OCI-LY1 (cell line): ENCODE data around the gene TPPP.

Experiments
- H2AFZ ChIP-seq: fragments of 200-600 bp; sonication (generic), shearing (Covaris generic); 2 replicates; pipeline ENCODE4 v1.6.0; 2014; ENCODE audit warnings: antibody characterized with exemption, mild to moderate bottlenecking, low read length
- H3F3A ChIP-seq: fragments of 200-600 bp; sonication (generic), shearing (Covaris generic); 2 replicates; pipeline ENCODE4 v1.6.0; 2014; ENCODE audit warnings: mild to moderate bottlenecking, antibody characterized with exemption, low read length, moderate library complexity; ENCODE audit not compliant: insufficient read depth
- H3K27ac ChIP-seq: fragments of 200-600 bp; sonication (generic); 2 replicates; pipeline ENCODE4 v1.5.1; 2014; ENCODE audit warnings: low read length, mixed run types, mild to moderate bottlenecking, low read depth; ENCODE audit not compliant: poor library complexity, severe bottlenecking
- H3K27me3 ChIP-seq: fragments of 200-600 bp; sonication (generic); 2 replicates; pipeline ENCODE4 v1.6.0; 2014; ENCODE audit warnings: antibody characterized with exemption, mild to moderate bottlenecking, low read length, moderate library complexity; ENCODE audit not compliant: insufficient read depth
- H3K36me3 ChIP-seq: fragments of 200-600 bp; sonication (generic); 2 replicates; pipeline ENCODE4 v1.6.1; 2014; ENCODE audit warnings: mild to moderate bottlenecking, antibody characterized with exemption, low read length, moderate library complexity, mixed read lengths; ENCODE audit not compliant: insufficient read depth
- H3K4me1 ChIP-seq: fragments of 200-600 bp; sonication (generic); 2 replicates; pipeline ENCODE4 v1.5.1; 2014; ENCODE audit warnings: mild to moderate bottlenecking, low read length, moderate library complexity; ENCODE audit not compliant: insufficient read depth, severe bottlenecking
- H3K4me2 ChIP-seq: fragments of 200-600 bp; sonication (generic), shearing (Covaris generic); 2 replicates; pipeline ENCODE4 v1.6.1; 2014; ENCODE audit warnings: low read length
- H3K4me3 ChIP-seq: fragments of 200-600 bp; sonication (generic); 2 replicates; pipeline ENCODE4 v1.5.1; 2014; ENCODE audit warnings: low read length, low read depth, mild to moderate bottlenecking, mixed read lengths; ENCODE audit not compliant: poor library complexity, severe bottlenecking
- H3K79me2 ChIP-seq: fragments of 200-600 bp; shearing (Covaris generic); 2 replicates; pipeline ENCODE4 v1.6.1; 2016; ENCODE audit warnings: mixed run types, low read length, mixed read lengths; ENCODE audit not compliant: insufficient read depth
- H3K9ac ChIP-seq: fragments of 200-600 bp; sonication (generic), shearing (Covaris generic); 2 replicates; pipeline ENCODE4 v1.6.1; 2014; ENCODE audit warnings: mild to moderate bottlenecking, low read length, mixed read lengths
- H3K9me2 ChIP-seq: fragments of 200-600 bp; sonication (generic), shearing (Covaris generic); 2 replicates; pipeline ENCODE4 v1.6.1; 2014; ENCODE audit warnings: low read depth, mild to moderate bottlenecking, low read length, mixed read lengths
- H3K9me3 ChIP-seq: fragments of 200-600 bp; shearing (Covaris generic); 2 replicates; pipeline ENCODE4 v1.6.1; 2014; ENCODE audit warnings: low read length, mixed read lengths
- H4K20me1 ChIP-seq: fragments of 200-600 bp; sonication (generic), shearing (Covaris generic); 2 replicates; pipeline ENCODE4 v1.6.0; 2016; ENCODE audit warnings: mild to moderate bottlenecking, low read length; ENCODE audit not compliant: insufficient read depth
- EZH2 ChIP-seq: fragments of 200-600 bp; sonication (generic), shearing (Covaris generic); IDR thresholded peaks from 2 replicates; pipeline ENCODE4 v1.8.0; 2017; ENCODE audit warnings: borderline replicate concordance, mixed run types, mild to moderate bottlenecking, antibody characterized with exemption, low read length, moderate library complexity, mixed read lengths
- TF ChIP-seq, protein P1 (sequence below): fragments of 200-600 bp; sonication (generic), shearing (Covaris generic); IDR thresholded peaks from 2 replicates; pipeline ENCODE4 v1.5.1; 2017; ENCODE audit warnings: mild to moderate bottlenecking, antibody characterized with exemption, low read length, moderate library complexity, mixed read lengths

The TPPP gene

DNA sequence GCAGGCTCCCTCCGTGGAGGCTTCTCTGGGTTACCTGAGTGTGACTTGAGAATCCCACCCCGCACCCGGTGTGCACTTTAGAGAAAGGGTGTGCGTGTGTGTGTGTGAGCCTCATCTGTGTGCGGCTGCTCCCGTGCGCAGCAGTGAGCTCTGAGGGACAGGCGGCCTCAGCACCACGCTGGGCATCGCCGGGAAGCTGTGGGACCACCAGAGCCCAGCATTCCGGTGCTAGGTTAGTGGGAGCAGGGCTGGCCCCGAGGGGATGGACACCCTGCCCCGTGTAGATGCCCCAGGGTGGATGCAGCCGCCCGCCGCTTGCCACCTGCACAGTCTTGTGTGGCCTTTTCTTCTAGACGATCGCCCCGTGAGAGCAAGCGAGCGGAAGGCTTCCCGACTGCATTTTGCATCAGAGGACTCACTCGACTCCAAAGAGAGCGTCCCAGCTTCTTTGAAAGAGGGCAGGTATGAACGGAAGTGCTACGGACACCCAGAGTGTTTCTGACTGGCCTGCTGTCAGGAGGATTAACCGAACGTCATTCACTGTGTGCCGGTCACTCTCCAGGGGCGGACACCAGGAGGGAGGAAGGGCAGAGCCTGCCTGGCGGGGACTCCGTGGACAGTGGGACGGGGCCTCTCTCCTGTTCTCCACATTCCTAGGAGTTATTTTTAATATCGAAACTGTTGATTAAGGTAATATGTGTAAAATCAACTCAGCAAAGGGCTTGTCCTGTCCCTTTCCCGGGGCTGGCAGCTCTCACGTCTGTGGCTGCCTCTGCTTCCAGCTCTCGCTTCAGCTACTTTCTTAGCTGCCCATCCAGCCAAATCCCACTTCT, 68.8 kb downstream of the TPPP start:
- Histone ChIP-seq H3K9ac (no peak overlapping the region), H3K4me1 (no peaks in the 10 kb centered on the region), H3F3A (no peaks in the 10 kb centered on the region), H4K20me1 (no peaks in the 10 kb centered on the region), H3K79me2 (no peaks in the 10 kb centered on the region), H3K9me2 (no peaks in the 10 kb centered on the region), H3K4me3 (no peak overlapping the region), H3K27ac (no peak overlapping the region), H3K27me3 (no peaks in the 10 kb centered on the region), H3K4me2 (no peak overlapping the region), H3K36me3 (peaks cover 72% of the 10 kb centered on the region), H3K9me3 (no peaks in the 10 kb centered on the region), H2AFZ (no peak overlapping the region)
- TF ChIP-seq, protein P1, sequence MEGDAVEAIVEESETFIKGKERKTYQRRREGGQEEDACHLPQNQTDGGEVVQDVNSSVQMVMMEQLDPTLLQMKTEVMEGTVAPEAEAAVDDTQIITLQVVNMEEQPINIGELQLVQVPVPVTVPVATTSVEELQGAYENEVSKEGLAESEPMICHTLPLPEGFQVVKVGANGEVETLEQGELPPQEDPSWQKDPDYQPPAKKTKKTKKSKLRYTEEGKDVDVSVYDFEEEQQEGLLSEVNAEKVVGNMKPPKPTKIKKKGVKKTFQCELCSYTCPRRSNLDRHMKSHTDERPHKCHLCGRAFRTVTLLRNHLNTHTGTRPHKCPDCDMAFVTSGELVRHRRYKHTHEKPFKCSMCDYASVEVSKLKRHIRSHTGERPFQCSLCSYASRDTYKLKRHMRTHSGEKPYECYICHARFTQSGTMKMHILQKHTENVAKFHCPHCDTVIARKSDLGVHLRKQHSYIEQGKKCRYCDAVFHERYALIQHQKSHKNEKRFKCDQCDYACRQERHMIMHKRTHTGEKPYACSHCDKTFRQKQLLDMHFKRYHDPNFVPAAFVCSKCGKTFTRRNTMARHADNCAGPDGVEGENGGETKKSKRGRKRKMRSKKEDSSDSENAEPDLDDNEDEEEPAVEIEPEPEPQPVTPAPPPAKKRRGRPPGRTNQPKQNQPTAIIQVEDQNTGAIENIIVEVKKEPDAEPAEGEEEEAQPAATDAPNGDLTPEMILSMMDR, result no peak
- TF ChIP-seq EZH2, result no peak

DNA sequence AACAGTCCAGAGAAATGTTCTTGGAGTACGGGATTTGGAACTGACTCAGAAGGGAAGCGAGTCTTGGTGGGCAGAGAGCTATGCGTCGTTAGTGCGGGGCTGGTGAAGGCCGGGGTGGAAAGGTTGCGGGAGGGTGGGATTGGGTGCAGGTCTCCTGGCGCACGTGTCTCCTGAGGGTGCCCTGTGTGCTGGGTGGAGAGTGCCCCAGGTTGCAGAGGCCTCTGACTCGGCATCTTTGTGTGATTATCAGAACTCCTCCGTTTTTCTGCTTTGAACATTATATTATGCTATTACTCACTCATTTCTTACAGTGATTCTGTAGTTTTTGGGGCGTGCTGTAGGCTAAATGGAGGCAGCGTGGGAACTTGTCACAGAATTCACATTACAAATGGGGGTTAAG, 69.6 kb downstream of the TPPP start:
- H3F3A ChIP-seq, result no peaks in the 10 kb centered on the region
- H3K9me3 ChIP-seq, result no peaks in the 10 kb centered on the region
- H3K27ac ChIP-seq, result no peak overlapping the region
- H3K4me1 ChIP-seq, result no peaks in the 10 kb centered on the region
- no peaks in the 10 kb centered on the region for H3K9me2 ChIP-seq
- no peak overlapping the region for H3K4me3 ChIP-seq
- no peaks in the 10 kb centered on the region for H3K27me3 ChIP-seq
- H3K36me3 ChIP-seq, result peaks cover 76% of the 10 kb centered on the region
- no peak overlapping the region for H2AFZ ChIP-seq
- H4K20me1 ChIP-seq, result no peaks in the 10 kb centered on the region
- H3K4me2 ChIP-seq, result no peak overlapping the region
- H3K79me2 ChIP-seq, result no peaks in the 10 kb centered on the region
- no peak overlapping the region for H3K9ac ChIP-seq
- TF ChIP-seq, protein P1, result no peak
- no peak for TF ChIP-seq EZH2

DNA sequence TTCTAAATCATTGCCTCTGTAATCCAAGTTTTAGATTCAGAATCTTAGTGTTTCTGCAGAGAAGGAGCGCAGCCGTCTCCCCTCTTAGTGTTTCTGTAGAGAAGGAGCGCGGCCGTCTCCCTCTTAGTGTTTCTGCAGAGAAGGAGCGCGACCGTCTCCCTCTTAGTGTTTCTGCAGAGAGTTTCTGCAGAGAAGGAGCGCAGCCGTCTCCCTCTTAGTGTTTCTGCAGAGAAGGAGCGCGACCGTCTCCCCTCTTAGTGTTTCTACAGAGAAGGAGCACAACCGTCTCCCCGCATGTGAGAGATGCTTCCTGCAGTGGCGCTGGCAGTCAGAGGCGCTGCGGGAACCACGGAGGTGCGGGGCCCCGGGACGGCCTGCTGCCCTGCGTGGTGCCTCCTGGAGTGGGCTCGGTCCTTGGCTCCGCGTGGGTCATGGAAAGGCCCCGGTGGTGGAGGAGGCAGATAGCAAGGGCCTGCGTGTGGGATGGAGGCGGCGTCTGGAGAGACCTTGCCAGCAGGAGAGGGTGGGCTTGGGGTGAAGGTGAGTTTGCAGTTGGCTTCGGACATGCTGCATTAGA, 70.1 kb downstream of the TPPP start:
- Histone ChIP-seq H3K4me1 (no peaks in the 10 kb centered on the region), H3K4me2 (no peak overlapping the region), H3K9ac (no peak overlapping the region), H3K9me3 (no peaks in the 10 kb centered on the region), H4K20me1 (no peaks in the 10 kb centered on the region), H3K4me3 (no peak overlapping the region), H3K79me2 (no peaks in the 10 kb centered on the region), H3F3A (no peaks in the 10 kb centered on the region), H3K27me3 (no peaks in the 10 kb centered on the region), H3K9me2 (no peaks in the 10 kb centered on the region), H3K36me3 (peaks cover 79% of the 10 kb centered on the region), H2AFZ (no peak overlapping the region), H3K27ac (no peak overlapping the region)
- TF ChIP-seq EZH2, result no peak
- TF ChIP-seq, protein P1, result no peak
